ENCODE results near the gene P2RY13. TPM values are rescaled to one million over a fixed set of nuclear protein-coding genes. Genes with fewer than 3 reads are reported as not detected.

The P2RY13 gene
- total and polyA plus RNA-seq, 2 donors (not counting 1 experiment from before 2014, with no cell fraction given) = 0.92 to 1.0 TPM

GRCh38 chr3:151296226-151296625, 33.1 kb downstream of the P2RY13 start:
- POLR2A ChIA-PET = no interaction called here

GRCh38 chr3:151293127-151293526, 36.2 kb downstream of the P2RY13 start:
- Histone ChIP-seq H4K20me1 (ENCODE audit: control insufficient read depth, insufficient read depth, low read length, poor library complexity, severe bottlenecking) (no peaks in the 10 kb centered on the region), H3K9ac (ENCODE audit: low read length) (no peak overlapping the region), H3K9me3 (ENCODE audit: control extremely low read depth in 1 of 3, control insufficient read depth in 2 of 3, insufficient read depth in 1 of 3, low read length in 2 of 3) (no peaks in the 10 kb centered on the region), H3K27ac (ENCODE audit: low read length in 2 of 2) (no peak overlapping the region), H3K4me3 (ENCODE audit: control extremely low read depth in 1 of 5, extremely low read depth in 1 of 5, insufficient read depth in 1 of 5, low read depth in 2 of 5, low read length in 4 of 5) (no peak overlapping the region), H3K79me2 (ENCODE audit: control insufficient read depth, insufficient read depth, low read length) (no peaks in the 10 kb centered on the region), H3K4me1 (ENCODE audit: control insufficient read depth in 2 of 2, insufficient read depth in 2 of 2, low read length in 2 of 2) (no peaks in the 10 kb centered on the region), H3K36me3 (replicated peaks in 1 of 2; ENCODE audit: control extremely low read depth in 1 of 2, control insufficient read depth in 1 of 2, extremely low read depth in 1 of 2, insufficient read depth in 2 of 2, low read length in 1 of 2) (no peaks in the 10 kb centered on the region), H3K4me2 (replicated peaks; ENCODE audit: low read depth, low read length, poor library complexity, severe bottlenecking) (no peak overlapping the region), H2AFZ (ENCODE audit: insufficient read depth, low read depth, low read length, poor library complexity, severe bottlenecking) (no peak overlapping the region), H3K27me3 (replicated peaks in 1 of 4; ENCODE audit: control extremely low read depth in 1 of 4, control insufficient read depth in 3 of 4, insufficient read depth in 4 of 4, low read length in 3 of 4) (no peaks in the 10 kb centered on the region)
- Mint-ChIP-seq H3K4me3 (no peak overlapping the region), H3K4me1 (no peaks in the 10 kb centered on the region), H3K27me3 (peaks cover under 1% of the 10 kb centered on the region), H3K27ac (no peak overlapping the region), H3K9me3 (ENCODE audit: insufficient read depth) (no peaks in the 10 kb centered on the region)
- no peak for TF ChIP-seq EZH2 (IDR thresholded peaks at IDR 0.05; ENCODE audit: borderline replicate concordance, insufficient read depth, low read depth, low read length, poor library complexity, severe bottlenecking)
- no peak for TF ChIP-seq CTCF (IDR thresholded peaks at IDR 0.05)
- intact Hi-C loops (cut with micrococcal nuclease) = loop anchor here (5.0 kb wide), 1 partner anchor 369 kb away; no protein-coding TSS in a partner anchor
- CTCF ChIA-PET = interaction anchor here (1.2 to 1.4 kb wide), 2 partner anchors 13 to 125 kb away, joined by 3 to 4 read pairs; no protein-coding TSS in a partner anchor
- POLR2A ChIA-PET = no interaction called here
- no peak for ATAC-seq (ENCODE audit: low read depth)
- 100% methylated on average over 1 of the region's 6 CpGs for WGBS (ENCODE audit: insufficient coverage)
- DNase-seq = no peak

More at GRCh38 chr3:151296226-151296625, 33.1 kb downstream of the P2RY13 start:
- intact Hi-C loops (cut with micrococcal nuclease) = no loop called here
- H3K36me3 ChIP-seq (replicated peaks in 1 of 2; ENCODE audit: control extremely low read depth in 1 of 2, control insufficient read depth in 1 of 2, extremely low read depth in 1 of 2, insufficient read depth in 2 of 2, low read length in 1 of 2) = no peaks in the 10 kb centered on the region
- no peaks in the 10 kb centered on the region for H3K79me2 ChIP-seq (ENCODE audit: control insufficient read depth, insufficient read depth, low read length)
- no peak for ATAC-seq (ENCODE audit: low read depth)
- no peaks in the 10 kb centered on the region for H3K27me3 ChIP-seq (replicated peaks in 1 of 4; ENCODE audit: control extremely low read depth in 1 of 4, control insufficient read depth in 3 of 4, insufficient read depth in 4 of 4, low read length in 3 of 4)
- no peak overlapping the region for H3K27ac ChIP-seq (ENCODE audit: low read length in 2 of 2)
- H3K4me2 ChIP-seq (replicated peaks; ENCODE audit: low read depth, low read length, poor library complexity, severe bottlenecking) = no peak overlapping the region
- H2AFZ ChIP-seq (ENCODE audit: insufficient read depth, low read depth, low read length, poor library complexity, severe bottlenecking) = no peak overlapping the region
- CTCF ChIA-PET = no interaction called here
- no peak overlapping the region for H3K4me3 ChIP-seq (ENCODE audit: control extremely low read depth in 1 of 5, extremely low read depth in 1 of 5, insufficient read depth in 1 of 5, low read depth in 2 of 5, low read length in 4 of 5)
- Mint-ChIP-seq H3K4me1 (no peaks in the 10 kb centered on the region), H3K9me3 (ENCODE audit: insufficient read depth) (no peaks in the 10 kb centered on the region), H3K27ac (no peak overlapping the region), H3K27me3 (peaks cover 4% of the 10 kb centered on the region), H3K4me3 (no peak overlapping the region)
- no peaks in the 10 kb centered on the region for H3K9me3 ChIP-seq (ENCODE audit: control extremely low read depth in 1 of 3, control insufficient read depth in 2 of 3, insufficient read depth in 1 of 3, low read length in 2 of 3)
- DNase-seq = no peak
- H4K20me1 ChIP-seq (ENCODE audit: control insufficient read depth, insufficient read depth, low read length, poor library complexity, severe bottlenecking) = no peaks in the 10 kb centered on the region
- WGBS (ENCODE audit: insufficient coverage) = no CpG with 5 or more reads among the region's 3 CpGs
- H3K9ac ChIP-seq (ENCODE audit: low read length) = no peak overlapping the region
- H3K4me1 ChIP-seq (ENCODE audit: control insufficient read depth in 2 of 2, insufficient read depth in 2 of 2, low read length in 2 of 2) = no peaks in the 10 kb centered on the region
- TF ChIP-seq EZH2 (IDR thresholded peaks at IDR 0.05; ENCODE audit: borderline replicate concordance, insufficient read depth, low read depth, low read length, poor library complexity, severe bottlenecking) (no peak), CTCF (IDR thresholded peaks at IDR 0.05) (no peak)

Data from B cell (primary cell).